Naive B cell (primary cell): ENCODE measurements around the gene FGF18. TPM values are rescaled to one million over a fixed set of nuclear protein-coding genes. Genes with fewer than 3 reads are reported as not detected.
"Not testable (repeated sequence)": the region's sequence is repeated elsewhere in the genome, so short reads cannot be mapped to it uniquely, and the experiment has no call there.

ENCODE experiments used
- ATAC-seq, 2 donors: fragments of 150-1000 bp; cut with Tn5 transposase; 2 replicates each; pipeline ENCODE4 v1.10.0; 2021; ENCODE audit warnings: low read depth in 2 of 2, mild to moderate bottlenecking in 2 of 2, moderate library complexity in 2 of 2
- DNase-seq: peaks from one replicate; pipeline ENCODE4 v3.0.0; 2022
- H3K27ac Mint-ChIP-seq, 6 donors: one replicate each; pipeline ENCODE4 v1.8.0; 2020 to 2022; ENCODE audit warnings: mild to moderate bottlenecking in 6 of 6, mixed read lengths in 6 of 6, moderate library complexity in 5 of 6, inconsistent platforms in 2 of 6
- H3K27me3 Mint-ChIP-seq, 3 donors: one replicate each; pipeline ENCODE4 v1.8.0; 2021 to 2022; ENCODE audit warnings: mixed read lengths in 3 of 3, mild to moderate bottlenecking in 1 of 3
- H3K36me3 Mint-ChIP-seq, 2 donors: one replicate each; pipeline ENCODE4 v1.8.0; 2020 to 2022; ENCODE audit warnings: mixed read lengths in 2 of 2, inconsistent platforms in 1 of 2, mild to moderate bottlenecking in 1 of 2
- H3K4me1 Mint-ChIP-seq, 3 donors: one replicate each; pipeline ENCODE4 v1.8.0; 2020 to 2022; ENCODE audit warnings: mixed read lengths in 3 of 3, inconsistent platforms in 1 of 3, mild to moderate bottlenecking in 1 of 3, moderate library complexity in 1 of 3
- H3K4me3 Mint-ChIP-seq, 8 donors: one replicate each; pipeline ENCODE4 v1.8.0; 2020 to 2022; ENCODE audit warnings: mild to moderate bottlenecking in 8 of 8, mixed read lengths in 8 of 8, moderate library complexity in 8 of 8, inconsistent platforms in 2 of 8
- H3K9me3 Mint-ChIP-seq, 7 donors: one replicate each; pipeline ENCODE4 v1.8.0; 2020 to 2022; ENCODE audit warnings: mixed read lengths in 7 of 7, mild to moderate bottlenecking in 5 of 7, inconsistent platforms in 2 of 7, moderate library complexity in 1 of 7
- polyA plus RNA-seq, 6 donors: library from polyadenylated mRNA; unstranded; fragments of 300-500 nt; fragmentation: Illumina TruSeq; gene quantifications; one replicate each; pipeline ENCODE4 v1.2.3, GENCODE V29; 2021; ENCODE audit warnings: low read depth in 6 of 6

FGF18 gene
- polyA plus RNA-seq, 6 donors from 2014 or later: not detected

- H3K4me3 Mint-ChIP-seq: no peak overlapping the region
- no peaks in the 10 kb centered on the region for H3K36me3 Mint-ChIP-seq
- H3K4me1 Mint-ChIP-seq: no peaks in the 10 kb centered on the region
Measured at GRCh38 chr5:171494452-171495121, 75.1 kb downstream of the FGF18 start.

GRCh38 chr5:171495122-171495700 is 75.8 kb downstream of the FGF18 start:
- DNase-seq (no peak), ATAC-seq (no peak)
- H3K36me3 Mint-ChIP-seq: no peaks in the 10 kb centered on the region
- H3K4me3 Mint-ChIP-seq: no peak overlapping the region
- H3K9me3 Mint-ChIP-seq: peaks cover 0 to 1% (median 0%) of the 10 kb centered on the region in 7 donors
- H3K4me1 Mint-ChIP-seq: no peaks in the 10 kb centered on the region
- H3K27ac Mint-ChIP-seq: no peak overlapping the region
- peaks cover 0 to 13% (median 9%) of the 10 kb centered on the region in 3 donors for H3K27me3 Mint-ChIP-seq

More at GRCh38 chr5:171494452-171495121, 75.1 kb downstream of the FGF18 start:
- Mint-ChIP-seq H3K27me3 (peaks cover 0 to 13% (median 9%) of the 10 kb centered on the region in 3 donors), H3K9me3 (peaks cover 0 to 1% (median 0%) of the 10 kb centered on the region in 7 donors), H3K27ac (no peak overlapping the region)
- DNase-seq: no peak
- ATAC-seq: no peak

GRCh38 chr5:171496456-171496855 is 77.0 kb downstream of the FGF18 start:
- Mint-ChIP-seq H3K27me3 (peaks cover 0 to 13% (median 9%) of the 10 kb centered on the region in 3 donors), H3K4me1 (no peaks in the 10 kb centered on the region), H3K27ac (peak overlapping the region in 1 of 6 donors; percentile 63), H3K36me3 (no peaks in the 10 kb centered on the region), H3K4me3 (no peak overlapping the region), H3K9me3 (peaks cover 0 to 1% (median 0%) of the 10 kb centered on the region in 7 donors)
- ATAC-seq (no peak), DNase-seq (no peak)

GRCh38 chr5:171497494-171497893 is 78.0 kb downstream of the FGF18 start:
- ATAC-seq, DNase-seq, H3K9me3 Mint-ChIP-seq, H3K4me3 Mint-ChIP-seq, H3K4me1 Mint-ChIP-seq, H3K36me3 Mint-ChIP-seq, H3K27ac Mint-ChIP-seq: not testable (repeated sequence)
- H3K27me3 Mint-ChIP-seq: peaks cover 0 to 18% (median 9%) of the 10 kb centered on the region in 3 donors

GRCh38 chr5:171498166-171498565 is 78.7 kb downstream of the FGF18 start:
- no peak for DNase-seq
- H3K9me3 Mint-ChIP-seq: peaks cover 0 to 1% (median 0%) of the 10 kb centered on the region in 7 donors
- H3K36me3 Mint-ChIP-seq: no peaks in the 10 kb centered on the region
- H3K27me3 Mint-ChIP-seq: peaks cover 0 to 18% (median 9%) of the 10 kb centered on the region in 3 donors
- no peak for ATAC-seq
- H3K27ac Mint-ChIP-seq: no peak overlapping the region
- no peaks in the 10 kb centered on the region for H3K4me1 Mint-ChIP-seq
- H3K4me3 Mint-ChIP-seq: no peak overlapping the region

- peaks cover 0 to 11% (median 1%) of the 10 kb centered on the region in 3 donors for H3K27me3 Mint-ChIP-seq
- no peaks in the 10 kb centered on the region for H3K4me1 Mint-ChIP-seq
- no peak for DNase-seq
- no peaks in the 10 kb centered on the region for H3K36me3 Mint-ChIP-seq
- no peak overlapping the region for H3K4me3 Mint-ChIP-seq
- H3K9me3 Mint-ChIP-seq: no peaks in the 10 kb centered on the region
- ATAC-seq: no peak
- no peak overlapping the region for H3K27ac Mint-ChIP-seq
Measured at GRCh38 chr5:171499611-171500010, 80.2 kb downstream of the FGF18 start.

- Mint-ChIP-seq H3K9me3 (no peaks in the 10 kb centered on the region), H3K4me1 (no peaks in the 10 kb centered on the region), H3K36me3 (no peaks in the 10 kb centered on the region), H3K4me3 (no peak overlapping the region), H3K27me3 (peaks cover 5 to 16% (median 11%) of the 10 kb centered on the region in 3 donors), H3K27ac (no peak overlapping the region)
- no peak for ATAC-seq
- no peak for DNase-seq
Measured at GRCh38 chr5:171505473-171506043, 86.1 kb downstream of the FGF18 start.

GRCh38 chr5:171506951-171507350 is 87.5 kb downstream of the FGF18 start:
- H3K27ac Mint-ChIP-seq: no peak overlapping the region
- no peaks in the 10 kb centered on the region for H3K4me1 Mint-ChIP-seq
- no peak for ATAC-seq
- H3K36me3 Mint-ChIP-seq: no peaks in the 10 kb centered on the region
- no peak overlapping the region for H3K4me3 Mint-ChIP-seq
- peaks cover 0 to 4% (median 0%) of the 10 kb centered on the region in 7 donors for H3K9me3 Mint-ChIP-seq
- no peak for DNase-seq
- peaks cover 8 to 22% (median 16%) of the 10 kb centered on the region in 3 donors for H3K27me3 Mint-ChIP-seq

Other genes with a start within 250 kb of the FGF18 start
- not detected for gene TLX3, start 110.4 kb upstream of the FGF18 start, polyA plus RNA-seq
- gene NPM1, start 31.8 kb upstream of the FGF18 start, polyA plus RNA-seq: 100 to 1,000 TPM; 389 to 678 (median 608) TPM